K562 (cell line): ENCODE measurements around the gene OSCP1. TPM values are rescaled to one million over a fixed set of nuclear protein-coding genes. Genes with fewer than 3 reads are reported as not detected.
A peak's percentile ranks its signal among the peaks of the same experiment; 100 is the strongest.

Source experiments
- ARID4B ChIP-seq: sonication (generic); formaldehyde crosslinking; IDR thresholded peaks from 2 replicates; pipeline ENCODE4 v1.8.0; 2022; ENCODE audit warnings: mild to moderate bottlenecking, missing genetic modification reagents
- CREM ChIP-seq: IDR thresholded peaks from 2 replicates; pipeline ENCODE4 v1.6.1; 2014; ENCODE audit warnings: antibody characterized with exemption, low read depth
- CXXC5 ChIP-seq: fragments of 250-450 bp; sonication (Bioruptor Pico); IDR thresholded peaks from 2 replicates; pipeline ENCODE4 v1.8.0; 2022; ENCODE audit warnings: inconsistent platforms, mild to moderate bottlenecking, moderate library complexity
- HBP1 ChIP-seq: fragments of 450-650 bp; formaldehyde crosslinking; IDR thresholded peaks from 2 replicates; pipeline ENCODE4 v1.4.0; 2022; ENCODE audit warnings: missing genetic modification characterization
- HIVEP1 ChIP-seq: fragments of 250-450 bp; sonication (Bioruptor Pico); IDR thresholded peaks from 2 replicates; pipeline ENCODE4 v1.4.0; 2020; ENCODE audit warnings: mild to moderate bottlenecking
- IRF2 ChIP-seq: sonication (generic); formaldehyde crosslinking; IDR thresholded peaks from 2 replicates; pipeline ENCODE4 v1.8.1; 2022; ENCODE audit warnings: mild to moderate bottlenecking, missing genetic modification reagents
- MEF2A ChIP-seq: IDR thresholded peaks from 2 replicates; pipeline ENCODE4 v1.6.1; 2011; ENCODE audit warnings: low read depth, mild to moderate bottlenecking, low read length, moderate library complexity; ENCODE audit not compliant: control insufficient read depth
- NR2F6 ChIP-seq: fragments of 450-650 bp; formaldehyde crosslinking; IDR thresholded peaks from 2 replicates; pipeline ENCODE4 v1.4.0; 2020; ENCODE audit warnings: mild to moderate bottlenecking
- PURB ChIP-seq: sonication (generic); formaldehyde crosslinking; IDR thresholded peaks from 2 replicates; pipeline ENCODE4 v1.9.0; 2021; ENCODE audit warnings: low read depth, mild to moderate bottlenecking, missing genetic modification reagents
- SREBF2 ChIP-seq: sonication (generic); formaldehyde crosslinking; IDR thresholded peaks from 2 replicates; pipeline ENCODE4 v1.4.0; 2020; ENCODE audit warnings: mild to moderate bottlenecking, missing genetic modification reagents
- TEAD1 ChIP-seq, 2 experiments: fragments of 450-650 bp in 1 of 2; sonication (generic) in 1 of 2; formaldehyde crosslinking; IDR thresholded peaks; 2 replicates each; pipeline versions ENCODE4 v1.4.0 to v1.8.0; 2020 to 2022; ENCODE audit warnings: mild to moderate bottlenecking in 2 of 2, missing genetic modification reagents in 1 of 2
- ZNF212 ChIP-seq: fragments of 450-650 bp; formaldehyde crosslinking; IDR thresholded peaks from 2 replicates; pipeline ENCODE4 v1.4.0; 2020; ENCODE audit warnings: mild to moderate bottlenecking
- ZNF282 ChIP-seq: sonication (generic); formaldehyde crosslinking; IDR thresholded peaks from 2 replicates; pipeline ENCODE4 v1.8.1; 2023; ENCODE audit warnings: missing genetic modification reagents
- polyA plus RNA-seq, 8 experiments: library from polyadenylated mRNA; depleted of rRNA in 4 of 8; stranded (reverse) in 5 of 8; unstranded in 3 of 8; fragments of >200 nt; fragmentation: Nextera tagmentation in 2 of 8; fragmentation: Illumina TruSeq in 1 of 8; extraction: Ambion mirVana in 2 of 8; extraction: Trizol in 1 of 8; gene quantifications; 2 replicates each; pipeline versions ENCODE4 v1.2.1 to v1.2.3, GENCODE V29; 2011 to 2014; ENCODE audit warnings: inconsistent platforms in 1 of 8, missing spikeins in 1 of 8
- total RNA-seq, 7 experiments: library from RNA; depleted of rRNA in 6 of 7; stranded (reverse); fragments of >200 nt in 6 of 7; fragmentation: Illumina TruSeq in 2 of 7; extraction: Trizol in 2 of 7; gene quantifications; 2 replicates each; pipeline versions ENCODE4 v1.2.1 to v1.2.3, GENCODE V29; 2011 to 2021; ENCODE audit warnings: low replicate concordance in 1 of 7

The OSCP1 gene
- total and polyA plus RNA-seq, 9 of the 15 experiments (the other 6 are each of a cell fraction or from before 2014, with no cell fraction given): 0.15 to 0.40 (median 0.33) TPM; not detected in 5

DNA sequence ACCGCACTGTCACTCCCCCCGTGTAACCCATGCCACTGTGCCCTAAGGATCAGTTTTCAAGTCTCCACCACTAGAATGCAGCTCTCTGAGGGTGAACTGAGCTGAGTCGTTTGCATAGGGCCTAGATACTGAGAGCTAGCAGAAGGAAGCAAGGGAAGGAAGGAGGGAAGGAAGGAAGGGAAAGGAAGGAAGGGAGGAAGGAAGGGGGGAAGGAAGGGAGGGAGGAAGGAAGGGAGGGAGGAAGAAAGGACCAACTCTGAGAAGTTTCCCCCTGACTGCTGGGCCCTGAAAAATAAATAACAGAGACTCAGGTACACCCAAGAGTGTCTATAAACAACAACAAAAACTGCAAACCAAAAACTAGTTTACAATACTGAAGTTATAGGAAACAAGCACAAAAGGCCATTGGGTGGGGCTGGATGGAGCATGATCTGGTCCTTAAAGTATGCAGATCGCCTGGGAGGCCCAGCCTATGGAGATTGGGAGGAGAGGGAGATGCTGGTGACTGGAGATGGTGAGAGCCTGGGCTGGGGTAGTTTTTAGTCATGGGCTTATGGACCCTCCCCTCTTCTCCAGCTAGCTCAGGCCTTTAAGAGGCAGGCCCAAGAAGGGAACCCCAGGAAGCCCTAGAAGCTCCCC lies 15.6 kb upstream of the OSCP1 start (continued):
- TF ChIP-seq TEAD1 (CRISPR knock-in tag; IDR thresholded peaks at IDR 0.05) (no peak), CREM (no peak), ZNF282 (no peak), HIVEP1 (CRISPR knock-in tag) (no peak), PURB (no peak), CXXC5 (CRISPR knock-in tag) (no peak), IRF2 (no peak), SREBF2 (CRISPR knock-in tag) (no peak), HBP1 (CRISPR knock-in tag) (peak; percentile 75; the same call in 1 of the 2 replicates), NR2F6 (CRISPR knock-in tag) (no peak), MEF2A (no peak), ZNF212 (CRISPR knock-in tag) (no peak), ARID4B (CRISPR knock-in tag) (no peak)
